ENCODE results near the gene FCHSD1.

Gene FCHSD1

GRCh38 chr5:141675672-141676071 is 24.5 kb upstream of the FCHSD1 start:
- no peak for DNase-seq (ENCODE audit: low read depth, low spot score)

DNA sequence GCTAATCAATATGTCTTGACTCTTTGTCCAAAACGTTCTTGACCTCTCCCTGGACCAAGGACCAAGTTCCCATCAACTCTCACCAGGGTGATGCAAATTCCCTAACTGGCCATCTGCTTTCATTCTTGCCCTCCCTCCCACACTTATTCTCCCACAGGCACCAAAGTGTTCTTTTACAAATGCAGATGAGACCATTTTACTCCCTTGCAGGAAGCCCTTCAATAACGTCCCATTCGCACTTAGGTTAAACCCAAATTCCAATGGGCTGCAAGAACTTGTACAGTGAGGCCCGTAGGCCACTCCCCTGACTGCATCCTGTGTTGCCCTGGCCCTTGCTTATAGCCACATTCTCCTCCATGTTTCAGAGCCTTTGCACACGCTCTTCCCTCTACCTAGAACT is 23.5 kb upstream of the FCHSD1 start:
- DNase-seq (ENCODE audit: low read depth, low spot score): no peak
- H3K4me3 ChIP-seq (ENCODE audit: low read length): no peak overlapping the region

More at GRCh38 chr5:141675672-141676071, 24.5 kb upstream of the FCHSD1 start:
- H3K4me3 ChIP-seq (ENCODE audit: low read length): no peak overlapping the region

- no peak for DNase-seq (ENCODE audit: low read depth, low spot score)
- no peak overlapping the region for H3K4me3 ChIP-seq (ENCODE audit: low read length)
Observed at GRCh38 chr5:141672841-141673813, 21.9 kb upstream of the FCHSD1 start.

- no peak overlapping the region for H3K4me3 ChIP-seq (ENCODE audit: low read length)
- DNase-seq (ENCODE audit: low read depth, low spot score): no peak
Observed at GRCh38 chr5:141672071-141672840, 21.0 kb upstream of the FCHSD1 start.

DNA sequence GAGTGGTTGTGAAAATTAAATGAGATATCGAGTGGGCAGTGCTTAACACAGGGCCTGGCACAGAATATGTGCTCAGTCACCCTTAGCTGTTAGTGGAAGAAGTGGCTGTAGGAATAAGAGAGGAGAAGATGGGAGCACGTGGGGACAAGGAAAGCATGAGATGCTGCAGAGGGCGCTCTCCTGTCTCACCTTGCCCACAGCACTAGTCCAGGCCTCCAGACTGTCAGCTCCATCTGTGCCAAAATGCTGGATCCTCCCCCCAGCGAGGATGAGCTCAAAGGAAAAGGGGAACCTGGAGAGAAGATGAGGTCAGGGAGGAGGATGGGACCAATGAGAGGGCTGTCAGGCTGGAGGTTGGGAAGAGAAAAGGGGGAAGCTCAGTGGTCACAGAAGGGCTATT is 18.3 kb upstream of the FCHSD1 start:
- DNase-seq (ENCODE audit: low read depth, low spot score): no peak
- H3K4me3 ChIP-seq (ENCODE audit: low read length): no peak overlapping the region

DNA sequence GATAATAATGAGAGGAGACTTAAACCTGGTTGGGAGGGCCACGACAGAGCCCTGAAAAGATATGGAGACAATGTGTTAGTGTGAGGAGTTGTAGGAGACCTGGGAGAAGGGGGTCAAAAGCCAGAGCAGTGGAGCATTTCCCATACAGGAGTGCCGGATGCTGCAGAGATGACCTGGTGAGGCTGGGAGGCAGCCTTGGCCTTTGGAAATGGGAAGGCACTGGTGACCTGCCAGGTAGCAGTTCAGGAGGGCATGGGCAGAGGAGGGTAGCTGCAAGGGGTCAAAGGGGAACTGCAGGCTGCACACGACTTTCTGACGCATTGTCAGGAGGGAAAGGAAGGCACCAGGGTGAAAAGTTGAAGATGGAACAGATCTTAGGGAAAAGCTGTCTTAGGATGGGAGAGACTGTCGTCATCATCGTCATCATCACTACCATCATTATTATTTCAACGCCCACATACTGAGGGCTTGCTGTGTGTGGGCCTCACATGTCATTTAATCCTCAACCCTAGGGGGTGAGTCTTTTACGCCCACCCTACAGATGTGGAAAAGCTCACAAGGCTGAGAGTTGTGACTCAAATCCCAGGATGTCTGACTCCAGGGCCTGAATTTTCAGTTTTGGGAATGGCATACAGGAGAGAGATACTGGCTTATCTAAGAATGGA is 17.5 kb upstream of the FCHSD1 start:
- no peak overlapping the region for H3K4me3 ChIP-seq (ENCODE audit: low read length)
- DNase-seq (ENCODE audit: low read depth, low spot score): no peak

GRCh38 chr5:141665995-141666940 is 15.1 kb upstream of the FCHSD1 start:
- no peak for DNase-seq (ENCODE audit: low read depth, low spot score)

GRCh38 chr5:141664733-141665461 is 13.7 kb upstream of the FCHSD1 start:
- no peak overlapping the region for H3K4me3 ChIP-seq (ENCODE audit: low read length)
- peak; percentile 51 for DNase-seq (ENCODE audit: low read depth, low spot score)

More at GRCh38 chr5:141665995-141666940, 15.1 kb upstream of the FCHSD1 start:
- H3K4me3 ChIP-seq (ENCODE audit: low read length): no peak overlapping the region

DNA sequence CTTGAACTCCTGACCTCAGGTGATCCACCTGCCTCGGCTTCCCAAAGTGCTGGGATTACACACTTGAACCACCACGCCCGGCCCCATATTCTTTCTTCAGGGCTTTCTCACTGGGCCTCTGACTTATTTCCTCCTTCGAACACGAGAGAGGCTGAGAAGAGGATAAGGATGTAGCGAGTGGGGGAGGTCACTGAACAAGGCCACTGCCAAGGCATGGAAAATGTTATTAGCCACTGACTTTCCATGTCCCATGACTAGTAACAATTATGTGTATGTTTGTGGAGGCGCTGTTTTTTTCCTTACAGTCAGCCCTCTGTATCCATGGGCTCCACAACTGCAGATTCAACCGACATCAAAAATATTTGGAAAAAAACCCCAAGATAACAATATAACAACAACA is 12.3 kb upstream of the FCHSD1 start:
- DNase-seq (ENCODE audit: low read depth, low spot score): no peak
- H3K4me3 ChIP-seq (ENCODE audit: low read length): no peak overlapping the region

DNA sequence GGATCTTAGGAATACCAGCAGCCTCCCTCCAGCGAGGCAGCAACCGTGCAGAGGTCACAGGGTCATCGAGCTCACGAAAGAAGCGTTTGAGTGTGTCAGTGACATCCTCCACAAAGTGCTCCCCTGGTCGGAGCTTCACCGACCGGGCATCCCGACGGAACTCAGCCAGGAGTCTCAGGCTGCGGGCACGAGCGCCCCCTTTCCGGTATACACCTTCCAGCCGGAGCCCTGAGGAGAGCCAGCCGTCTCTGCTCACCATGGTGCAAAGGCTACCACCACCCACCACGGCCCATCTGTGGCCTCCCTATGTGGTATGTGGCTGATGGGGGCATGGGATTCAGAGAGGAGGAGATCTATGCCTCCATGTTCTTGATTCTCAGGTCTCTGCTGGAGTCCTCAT is 10.8 kb upstream of the FCHSD1 start:
- no peak for DNase-seq (ENCODE audit: low read depth, low spot score)
- H3K4me3 ChIP-seq (ENCODE audit: low read length): no peak overlapping the region

GRCh38 chr5:141657937-141658545 is 6.8 kb upstream of the FCHSD1 start:
- no peak overlapping the region for H3K4me3 ChIP-seq (ENCODE audit: low read length)
- DNase-seq (ENCODE audit: low read depth, low spot score): no peak

- no peak overlapping the region for H3K4me3 ChIP-seq (ENCODE audit: low read length)
- no peak for DNase-seq (ENCODE audit: low read depth, low spot score)
Observed at GRCh38 chr5:141657404-141657803, 6.2 kb upstream of the FCHSD1 start.

DNA sequence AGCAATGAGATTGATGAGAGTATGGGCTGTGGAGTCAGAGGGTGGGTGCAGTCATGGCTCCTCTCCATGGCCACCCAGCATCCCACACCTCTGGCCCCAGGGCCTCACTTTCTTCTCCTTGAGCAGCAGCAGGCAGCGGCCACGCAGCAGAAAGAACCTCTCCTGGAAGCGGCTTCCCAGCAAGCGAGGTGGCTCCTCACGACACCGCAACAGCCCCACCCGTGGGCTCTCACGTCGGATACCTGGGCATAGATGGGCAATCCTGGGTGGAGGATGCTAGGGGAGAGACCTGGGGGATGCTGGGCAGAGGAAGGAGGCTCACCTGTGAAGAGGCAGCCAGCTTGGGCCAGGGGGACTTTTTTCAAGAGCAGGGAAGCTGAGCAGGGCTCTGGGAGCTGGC is 5.2 kb upstream of the FCHSD1 start:
- DNase-seq (ENCODE audit: low read depth, low spot score): no peak
- H3K4me3 ChIP-seq (ENCODE audit: low read length): no peak overlapping the region

- DNase-seq (ENCODE audit: low read depth, low spot score): no peak
- H3K4me3 ChIP-seq (ENCODE audit: low read length): no peak overlapping the region
Observed at GRCh38 chr5:141655020-141655419, 3.8 kb upstream of the FCHSD1 start.

DNA sequence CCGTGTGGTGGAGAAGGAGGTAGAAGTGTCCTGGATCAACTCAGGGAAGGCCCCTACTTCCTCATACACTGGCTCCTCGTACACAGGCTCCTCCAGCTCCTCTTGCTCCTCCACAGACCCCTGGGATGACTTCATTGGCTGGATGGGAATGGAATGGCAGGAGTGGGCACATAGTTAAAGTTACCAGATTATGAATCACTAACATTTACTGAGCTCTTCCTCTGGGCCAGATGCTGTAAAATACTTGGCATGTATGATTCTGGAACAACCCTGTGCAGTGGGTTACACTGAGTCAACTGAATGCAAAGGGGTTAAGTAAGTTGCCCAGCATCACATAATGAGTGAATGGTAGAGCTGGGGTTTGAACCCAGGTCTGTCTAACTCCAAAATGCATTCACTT is 3.1 kb upstream of the FCHSD1 start:
- H3K4me3 ChIP-seq (ENCODE audit: low read length): no peak overlapping the region
- no peak for DNase-seq (ENCODE audit: low read depth, low spot score)

DNA sequence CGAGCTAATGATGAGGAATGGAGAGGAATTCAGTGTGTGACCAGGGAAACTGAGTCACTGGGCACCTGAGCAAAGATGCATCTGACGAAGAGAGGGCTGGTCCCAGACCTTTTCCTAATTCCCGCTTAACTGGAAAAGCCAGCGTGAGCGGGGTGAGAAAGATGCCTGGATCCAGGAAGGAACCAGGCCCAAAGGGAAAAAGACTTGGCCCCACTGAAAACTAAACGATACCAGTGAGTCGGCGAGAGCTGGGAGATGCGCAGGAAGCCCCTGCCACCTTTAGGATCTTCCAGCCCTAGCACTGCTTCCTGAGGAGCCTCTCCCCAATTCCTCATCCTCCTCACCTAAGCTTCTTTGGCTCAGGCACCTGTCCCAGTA is 499 bp upstream of the FCHSD1 start:
- DNase-seq (ENCODE audit: low read depth, low spot score): no peak
- no peak overlapping the region for H3K4me3 ChIP-seq (ENCODE audit: low read length)

DNA sequence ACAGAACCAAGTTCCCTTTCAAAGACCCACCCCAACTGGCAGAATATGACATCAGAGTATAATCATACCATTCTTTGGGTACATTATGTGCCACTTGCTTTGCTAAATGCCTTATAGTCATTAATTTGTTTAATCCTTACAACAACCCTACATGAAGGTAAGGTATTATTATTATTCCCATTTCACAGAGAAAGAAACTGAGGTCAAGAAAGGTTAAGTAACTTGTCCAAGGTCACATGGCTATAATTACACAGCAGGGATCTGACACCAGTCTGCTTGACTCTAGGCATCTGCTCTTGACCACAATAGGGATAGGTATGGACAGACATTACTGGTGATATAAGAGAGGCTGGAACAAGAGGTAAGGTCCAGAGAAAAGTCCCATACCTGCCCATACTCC is 1.2 kb downstream of the FCHSD1 start:
- no peak for DNase-seq (ENCODE audit: low read depth, low spot score)

More for the DNA sequence above, 1.2 kb downstream of the FCHSD1 start:
- no peak overlapping the region for H3K4me3 ChIP-seq (ENCODE audit: low read length)

All from Jurkat, Clone E6-1 (cell line).